Thymus (tissue), 11 donors: ENCODE data around the gene MUC20. TPM values are rescaled to one million over a fixed set of nuclear protein-coding genes. Genes with fewer than 3 reads are reported as not detected.
"Not testable (repeated sequence)": the region's sequence is repeated elsewhere in the genome, so short reads cannot be mapped to it uniquely, and the experiment has no call there.

ENCODE experiments used
- DNase-seq, 9 donors: peaks; one replicate each; pipeline ENCODE4 v3.0.0-alpha.2; 2013; ENCODE audit warnings: low spot score in 9 of 9, low read depth in 6 of 9, missing footprints in 1 of 9
- H3K27ac ChIP-seq, 2 donors: one replicate each; pipeline ENCODE4 v1.5.1; 2013; ENCODE audit warnings: control low read depth in 1 of 2, low read depth in 1 of 2, low read length in 1 of 2, mild to moderate bottlenecking in 1 of 2, moderate library complexity in 1 of 2
- H3K27me3 ChIP-seq, 2 donors: one replicate each; pipeline ENCODE4 v1.5.1; 2013; ENCODE audit warnings: low read length in 1 of 2; ENCODE audit not compliant: control insufficient read depth in 2 of 2, insufficient read depth in 1 of 2
- H3K36me3 ChIP-seq, 2 donors: one replicate each; pipeline ENCODE4 v1.5.1; 2013; ENCODE audit warnings: low read length in 1 of 2, mild to moderate bottlenecking in 1 of 2, moderate library complexity in 1 of 2; ENCODE audit not compliant: control insufficient read depth in 2 of 2, insufficient read depth in 2 of 2
- H3K4me1 ChIP-seq, 2 donors: one replicate each; pipeline ENCODE4 v1.5.1; 2013; ENCODE audit warnings: low read length in 2 of 2; ENCODE audit not compliant: control insufficient read depth in 2 of 2, insufficient read depth in 2 of 2
- H3K4me3 ChIP-seq, 2 donors: one replicate each; pipeline ENCODE4 v1.5.1; 2013; ENCODE audit warnings: low read length in 2 of 2, control low read depth in 1 of 2, mild to moderate bottlenecking in 1 of 2
- H3K9me3 ChIP-seq, 2 donors: one replicate each; pipeline ENCODE4 v1.5.1; 2013; ENCODE audit warnings: low read length in 1 of 2, mild to moderate bottlenecking in 1 of 2; ENCODE audit not compliant: control insufficient read depth in 2 of 2, insufficient read depth in 1 of 2
- WGBS: extraction: QIAGEN DNeasy Blood & Tissue Kit; methylation state at CpG from one replicate; pipeline ENCODE4 v1.1.7; 2013; 5-methylcytosine and 5-hydroxymethylcytosine counted together
- polyA plus RNA-seq: library from polyadenylated mRNA; stranded (reverse); fragments of 200-250 nt; gene quantifications from one replicate; pipeline ENCODE4 v1.2.3, GENCODE V29; 2013
- total RNA-seq: library from RNA; stranded (reverse); fragments of 120-200 nt; gene quantifications from one replicate; pipeline ENCODE4 v1.2.4, GENCODE V29; 2013
- donor health status: healthy.

Gene MUC20
- total and polyA plus RNA-seq, 2 donors = 1.2 to 5.7 TPM

DNA sequence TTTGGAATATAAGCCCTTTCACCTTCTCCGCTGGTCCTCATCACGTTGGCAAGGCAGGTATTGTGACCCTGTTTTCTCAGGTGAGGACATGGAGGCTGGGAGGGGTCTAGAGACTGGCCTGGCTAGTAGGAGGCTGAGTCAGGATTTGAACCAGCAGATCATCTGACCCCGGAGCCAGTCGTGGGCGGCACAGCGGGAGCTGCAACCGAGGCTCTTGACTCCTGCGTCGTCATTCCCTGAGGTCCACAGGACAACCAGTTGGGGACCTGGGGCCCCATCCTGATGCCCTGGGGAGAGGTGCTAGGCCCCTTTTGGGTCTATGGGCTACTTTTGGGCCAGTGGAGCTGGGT is 2.2 kb downstream of the MUC20 start:
- not testable (repeated sequence) for H3K27me3 ChIP-seq, H3K27ac ChIP-seq, H3K9me3 ChIP-seq, H3K4me3 ChIP-seq, DNase-seq, H3K36me3 ChIP-seq, H3K4me1 ChIP-seq
- 79% methylated on average over 7 of the region's 9 CpGs for WGBS

DNA sequence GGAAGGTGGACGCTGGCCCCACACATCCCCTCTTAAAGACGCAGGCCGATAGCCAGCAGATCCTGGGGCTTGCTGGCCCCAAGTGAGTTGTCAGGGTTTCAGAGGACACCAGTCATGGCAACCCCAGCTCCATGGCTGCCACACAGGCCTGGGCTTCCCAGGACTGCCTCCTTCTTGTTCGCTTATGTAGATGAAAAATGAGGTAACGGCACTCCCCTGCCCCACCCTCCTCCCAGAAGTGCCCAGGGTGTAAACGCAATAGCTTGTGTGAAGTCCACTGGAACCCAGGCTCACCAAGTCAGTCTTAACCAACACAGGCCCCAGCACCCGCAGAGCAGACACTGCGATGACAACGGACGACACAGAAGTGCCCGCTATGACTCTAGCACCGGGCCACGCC is 3.6 kb downstream of the MUC20 start:
- not testable (repeated sequence) for H3K4me1 ChIP-seq, H3K4me3 ChIP-seq, H3K27ac ChIP-seq, H3K9me3 ChIP-seq, H3K27me3 ChIP-seq, DNase-seq, H3K36me3 ChIP-seq
- WGBS = no CpG with 5 or more reads among the region's 13 CpGs

DNA sequence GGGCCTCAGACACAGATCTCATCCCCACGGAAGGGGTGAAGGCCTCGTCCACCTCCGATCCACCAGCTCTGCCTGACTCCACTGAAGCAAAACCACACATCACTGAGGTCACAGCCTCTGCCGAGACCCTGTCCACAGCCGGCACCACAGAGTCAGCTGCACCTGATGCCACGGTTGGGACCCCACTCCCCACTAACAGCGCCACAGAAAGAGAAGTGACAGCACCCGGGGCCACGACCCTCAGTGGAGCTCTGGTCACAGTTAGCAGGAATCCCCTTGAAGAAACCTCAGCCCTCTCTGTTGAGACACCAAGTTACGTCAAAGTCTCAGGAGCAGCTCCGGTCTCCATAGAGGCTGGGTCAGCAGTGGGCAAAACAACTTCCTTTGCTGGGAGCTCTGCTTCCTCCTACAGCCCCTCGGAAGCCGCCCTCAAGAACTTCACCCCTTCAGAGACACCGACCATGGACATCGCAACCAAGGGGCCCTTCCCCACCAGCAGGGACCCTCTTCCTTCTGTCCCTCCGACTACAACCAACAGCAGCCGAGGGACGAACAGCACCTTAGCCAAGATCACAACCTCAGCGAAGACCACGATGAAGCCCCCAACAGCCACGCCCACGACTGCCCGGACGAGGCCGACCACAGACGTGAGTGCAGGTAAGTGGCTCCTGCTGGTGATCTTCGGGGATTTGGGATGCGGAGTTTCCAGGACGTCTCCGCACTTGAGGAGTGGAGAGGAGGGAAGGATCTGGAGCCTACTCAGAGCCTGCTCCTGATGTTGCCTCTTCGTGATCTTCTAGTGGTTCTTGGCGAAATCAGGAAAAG is 5.3 kb downstream of the MUC20 start:
- WGBS = 83% methylated on average over 32 of the region's 32 CpGs
- H3K9me3 ChIP-seq, DNase-seq, H3K4me3 ChIP-seq, H3K27ac ChIP-seq, H3K27me3 ChIP-seq, H3K4me1 ChIP-seq, H3K36me3 ChIP-seq: not testable (repeated sequence)

DNA sequence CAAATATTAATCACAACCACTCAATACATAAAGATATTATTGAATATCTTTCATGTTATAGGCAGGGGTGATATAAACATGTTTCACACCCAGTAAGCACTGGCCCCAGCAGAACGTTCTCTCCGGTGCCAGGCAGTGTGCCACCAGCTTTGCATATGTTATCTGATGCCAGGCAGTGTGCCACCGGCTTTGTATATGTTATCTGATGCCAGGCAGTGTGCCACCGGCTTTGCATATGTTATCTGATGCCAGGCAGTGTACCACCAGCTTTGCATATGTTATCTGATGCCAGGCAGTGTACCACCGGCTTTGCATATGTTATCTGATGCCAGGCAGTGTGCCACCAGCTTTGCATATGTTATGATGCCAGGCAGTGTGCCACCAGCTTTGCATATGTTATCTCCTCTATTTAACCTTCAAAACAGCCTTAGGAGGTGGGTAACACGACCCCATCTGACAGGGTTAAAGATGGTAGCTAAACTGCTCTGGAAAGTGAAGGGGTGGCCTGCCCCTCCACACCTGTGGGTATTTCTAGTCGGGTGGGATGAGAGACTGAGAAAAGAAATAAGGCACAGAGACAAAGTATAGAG is 6.9 kb downstream of the MUC20 start:
- Histone ChIP-seq H3K27ac (no peak overlapping the region), H3K4me3 (no peak overlapping the region), H3K36me3 (no peaks in the 10 kb centered on the region), H3K9me3 (no peaks in the 10 kb centered on the region), H3K4me1 (no peaks in the 10 kb centered on the region), H3K27me3 (no peaks in the 10 kb centered on the region)
- DNase-seq = no peak
- WGBS = 49% methylated on average over 7 of the region's 7 CpGs

DNA sequence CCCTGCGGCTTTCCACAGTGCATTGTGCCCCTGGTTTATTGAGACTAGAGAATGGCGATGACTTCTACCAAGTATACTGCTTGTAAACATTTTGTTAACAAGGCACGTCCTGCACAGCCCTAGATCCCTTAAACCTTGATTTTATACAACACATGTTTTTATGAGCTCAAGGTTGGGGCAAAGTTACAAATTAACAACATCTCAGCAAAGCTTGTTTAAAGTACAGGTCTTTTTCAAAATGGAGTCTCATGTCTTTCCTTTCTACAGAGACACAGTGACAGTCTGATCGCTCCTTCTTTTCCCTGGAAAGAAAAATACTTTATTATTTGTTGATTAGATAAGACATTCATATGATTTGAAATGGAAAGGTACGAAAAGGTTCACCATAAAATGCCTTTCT is 8.0 kb downstream of the MUC20 start:
- H3K9me3 ChIP-seq, DNase-seq, H3K27me3 ChIP-seq, H3K4me1 ChIP-seq, H3K36me3 ChIP-seq, H3K4me3 ChIP-seq, H3K27ac ChIP-seq: not testable (repeated sequence)
- WGBS = 98% methylated on average over 4 of the region's 5 CpGs

DNA sequence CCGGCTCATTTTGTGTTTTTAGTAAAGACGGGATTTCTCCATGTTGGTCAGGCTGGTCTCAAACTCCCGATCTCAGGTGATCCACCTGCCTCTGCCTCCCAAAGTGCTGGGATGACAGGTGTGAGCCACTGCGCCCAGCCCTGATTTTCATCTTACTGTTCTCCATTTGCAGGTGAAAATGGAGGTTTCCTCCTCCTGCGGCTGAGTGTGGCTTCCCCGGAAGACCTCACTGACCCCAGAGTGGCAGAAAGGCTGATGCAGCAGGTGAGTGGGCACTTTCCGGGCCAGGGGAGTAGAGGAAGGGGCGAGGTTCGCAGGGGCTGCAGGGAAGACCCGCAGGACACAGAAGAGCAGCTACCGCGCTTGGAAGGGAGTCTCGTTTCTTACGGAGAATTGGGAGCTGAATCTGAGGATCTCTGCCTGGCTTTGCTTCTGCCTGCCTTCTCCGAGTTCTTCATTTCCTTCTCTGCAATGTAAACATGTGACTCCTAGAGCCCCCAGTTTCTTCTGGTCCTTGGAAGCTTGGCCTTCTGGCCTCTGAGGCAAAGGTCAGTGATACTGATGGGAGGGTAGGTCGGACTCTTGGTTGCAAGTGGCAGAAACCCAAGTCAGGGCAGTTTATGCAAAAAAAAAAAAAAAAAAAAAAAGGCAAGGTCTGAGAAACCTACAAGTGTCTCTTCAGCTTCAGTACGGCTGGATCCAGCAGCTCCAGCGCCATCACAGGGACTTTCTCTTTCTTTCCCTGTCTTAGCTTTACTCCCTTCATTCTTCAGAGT is 8.9 kb downstream of the MUC20 start:
- WGBS = 90% methylated on average over 18 of the region's 18 CpGs
- Histone ChIP-seq H3K4me3 (no peak overlapping the region), H3K9me3 (no peaks in the 10 kb centered on the region), H3K36me3 (no peaks in the 10 kb centered on the region), H3K4me1 (no peaks in the 10 kb centered on the region), H3K27me3 (no peaks in the 10 kb centered on the region), H3K27ac (no peak overlapping the region)
- DNase-seq = no peak

DNA sequence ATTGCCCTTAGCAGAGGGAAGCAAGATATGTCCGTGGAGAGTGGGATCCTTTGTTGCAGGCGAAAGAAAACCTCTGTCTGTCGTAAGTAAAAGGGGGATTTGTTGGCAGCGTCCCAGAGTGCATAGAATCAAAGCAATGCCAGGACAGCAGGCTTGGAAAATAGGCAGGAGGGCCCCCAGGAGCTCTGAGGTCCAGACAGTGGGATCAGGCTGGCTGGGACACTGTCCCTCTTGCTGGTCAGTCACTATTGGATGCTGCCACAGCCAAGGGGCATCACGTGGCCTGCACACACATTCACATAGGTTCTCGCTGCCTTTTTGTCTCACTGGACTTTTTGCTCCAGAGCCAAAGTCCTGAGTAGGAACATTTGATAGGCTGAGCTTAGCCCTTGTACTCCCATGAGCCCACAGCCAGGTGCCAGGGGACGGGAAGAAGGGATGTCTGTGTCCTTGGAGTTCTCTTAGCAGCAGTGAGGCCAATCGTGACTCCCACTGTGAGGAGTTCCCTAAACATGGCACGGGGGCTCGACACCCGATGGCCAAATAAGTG is 10.7 kb downstream of the MUC20 start:
- H3K9me3 ChIP-seq = no peaks in the 10 kb centered on the region
- no peak for DNase-seq
- H3K4me3 ChIP-seq = no peak overlapping the region
- H3K4me1 ChIP-seq = no peaks in the 10 kb centered on the region
- H3K27ac ChIP-seq = no peak overlapping the region
- no peaks in the 10 kb centered on the region for H3K27me3 ChIP-seq
- 97% methylated on average over 11 of the region's 11 CpGs for WGBS
- no peaks in the 10 kb centered on the region for H3K36me3 ChIP-seq

- H3K36me3 ChIP-seq = no peaks in the 10 kb centered on the region
- 96% methylated on average over 12 of the region's 12 CpGs for WGBS
- no peak for DNase-seq
Observed at GRCh38 chr3:195732940-195733339, 12.2 kb downstream of the MUC20 start.

More at GRCh38 chr3:195732940-195733339, 12.2 kb downstream of the MUC20 start:
- Histone ChIP-seq H3K9me3 (no peaks in the 10 kb centered on the region), H3K27me3 (no peaks in the 10 kb centered on the region), H3K4me3 (no peak overlapping the region), H3K27ac (no peak overlapping the region), H3K4me1 (no peaks in the 10 kb centered on the region)
